ENCODE measurements around the gene AGRP.
A peak's percentile ranks its signal among the peaks of the same experiment; 100 is the strongest.

AGRP gene

GRCh38 chr16:67486805-67487204 is 3.5 kb upstream of the AGRP start:
- Histone ChIP-seq H3K36me3 (ENCODE audit: insufficient read depth, low read length) (peaks cover 6% of the 10 kb centered on the region), H3K4me1 (ENCODE audit: insufficient read depth, low read length) (peaks cover 22% of the 10 kb centered on the region), H2AFZ (ENCODE audit: low read depth, low read length) (no peak overlapping the region), H3K9me3 (ENCODE audit: low read length) (peaks cover 2% of the 10 kb centered on the region), H3K27me3 (ENCODE audit: insufficient read depth, low read length) (no peaks in the 10 kb centered on the region), H3K4me3 (ENCODE audit: low read length) (no peak overlapping the region)

DNA sequence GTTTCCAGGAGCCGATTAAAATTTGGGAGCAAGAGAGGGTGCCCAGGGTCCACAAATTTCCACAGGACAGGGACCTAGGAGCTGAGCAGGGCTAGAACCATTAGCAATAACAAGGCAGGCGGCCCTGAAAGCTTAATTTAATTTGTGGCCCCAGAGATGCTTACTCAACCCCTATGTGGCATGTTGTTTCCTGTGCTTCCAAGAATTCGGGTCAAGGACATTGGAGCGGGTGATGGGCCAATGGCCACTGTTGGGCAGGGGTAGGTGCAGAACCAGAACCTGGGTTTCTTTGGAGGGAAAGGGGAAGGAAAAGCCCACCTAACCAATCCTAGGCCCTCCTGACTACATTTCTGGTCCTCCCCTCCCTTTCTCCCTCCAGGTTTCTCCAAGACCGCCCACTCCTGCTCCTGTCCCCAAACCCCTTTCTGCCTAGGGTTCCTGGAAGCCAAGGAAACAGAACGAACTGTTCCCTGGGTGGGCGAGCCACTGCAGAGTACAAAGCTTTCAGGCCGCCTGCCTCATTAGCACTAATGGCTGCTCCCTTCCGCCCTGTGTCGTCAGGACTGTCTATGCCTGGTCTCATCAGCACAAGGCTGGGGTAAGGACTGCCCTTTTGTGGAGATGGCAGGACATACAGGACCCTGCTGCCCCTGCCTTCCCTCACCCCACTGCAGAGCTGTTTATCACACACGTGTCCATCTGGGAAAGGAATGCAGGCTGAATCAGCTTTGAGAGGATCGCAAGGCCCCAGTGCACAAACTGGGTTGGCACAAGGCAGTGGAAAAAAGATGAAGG is 581 bp upstream of the AGRP start:
- H3K36me3 ChIP-seq (ENCODE audit: insufficient read depth, low read length), result peaks cover 7% of the 10 kb centered on the region
- H3K9me3 ChIP-seq (ENCODE audit: low read length), result no peaks in the 10 kb centered on the region
- H3K4me3 ChIP-seq (ENCODE audit: low read length), result no peak overlapping the region
- no peaks in the 10 kb centered on the region for H3K27me3 ChIP-seq (ENCODE audit: insufficient read depth, low read length)
- no peak overlapping the region for H2AFZ ChIP-seq (ENCODE audit: low read depth, low read length)
- H3K4me1 ChIP-seq (ENCODE audit: insufficient read depth, low read length), result peaks cover 20% of the 10 kb centered on the region

DNA sequence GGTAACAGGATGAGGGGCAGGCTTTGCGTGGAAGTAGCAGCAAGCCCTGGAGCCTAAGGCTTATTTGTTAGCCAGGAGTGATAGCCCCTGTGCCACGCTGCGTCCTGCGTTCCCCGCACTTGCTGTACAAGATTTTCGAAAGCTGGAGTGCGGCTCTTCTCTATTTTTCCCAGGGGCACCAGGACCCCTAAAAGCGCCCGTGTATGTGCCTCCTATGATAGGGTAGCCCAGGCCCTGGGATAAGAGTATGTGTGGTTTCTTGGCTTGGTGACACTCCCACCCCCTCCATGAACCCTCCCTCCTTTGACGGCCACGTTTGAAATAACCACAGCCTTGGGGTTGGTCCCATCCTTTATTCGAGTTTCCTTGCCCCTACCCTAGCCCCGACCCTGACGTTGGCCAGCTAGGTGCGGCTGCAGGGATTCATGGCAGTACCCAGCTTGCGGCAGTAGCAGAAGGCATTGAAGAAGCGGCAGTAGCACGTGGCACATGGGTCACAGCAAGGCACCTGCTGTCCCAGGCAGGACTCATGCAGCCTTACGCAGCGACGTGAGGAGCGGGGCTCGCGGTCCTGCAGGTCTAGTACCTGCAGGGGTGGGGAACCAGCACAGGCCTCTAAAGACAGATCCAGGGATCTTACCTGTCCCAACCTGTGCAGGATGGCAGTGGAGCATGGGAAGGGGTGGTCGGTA is 968 bp downstream of the AGRP start:
- H3K4me1 ChIP-seq (ENCODE audit: insufficient read depth, low read length), result peaks cover 18% of the 10 kb centered on the region
- H2AFZ ChIP-seq (ENCODE audit: low read depth, low read length), result peak overlapping the region; percentile 11
- H3K36me3 ChIP-seq (ENCODE audit: insufficient read depth, low read length), result peaks cover 8% of the 10 kb centered on the region
- no peaks in the 10 kb centered on the region for H3K9me3 ChIP-seq (ENCODE audit: low read length)
- H3K27me3 ChIP-seq (ENCODE audit: insufficient read depth, low read length), result no peaks in the 10 kb centered on the region
- peak overlapping the region; percentile 93 for H3K4me3 ChIP-seq (ENCODE audit: low read length)

- Histone ChIP-seq H3K27me3 (ENCODE audit: insufficient read depth, low read length) (no peaks in the 10 kb centered on the region), H3K9me3 (ENCODE audit: low read length) (no peaks in the 10 kb centered on the region), H3K4me3 (ENCODE audit: low read length) (peak overlapping the region; percentile 93), H2AFZ (ENCODE audit: low read depth, low read length) (peak overlapping the region; percentile 11), H3K4me1 (ENCODE audit: insufficient read depth, low read length) (peaks cover 18% of the 10 kb centered on the region), H3K36me3 (ENCODE audit: insufficient read depth, low read length) (peaks cover 8% of the 10 kb centered on the region)
Observed at GRCh38 chr16:67481561-67482232, 1.6 kb downstream of the AGRP start.

GRCh38 chr16:67480833-67481560 is 2.4 kb downstream of the AGRP start, which contains the start of gene ATP6V0D1:
ATP6V0D1 (minus strand) TSS chr16:67481157; CDS start chr16:67481086, 71 bp downstream.
- Histone ChIP-seq H2AFZ (ENCODE audit: low read depth, low read length) (peak within 1 kb of the TSS; percentile 32), H3K36me3 (ENCODE audit: insufficient read depth, low read length) (peaks cover 8% of the 10 kb centered on the region), H3K4me1 (ENCODE audit: insufficient read depth, low read length) (peaks cover 18% of the 10 kb centered on the region), H3K4me3 (ENCODE audit: low read length) (peak within 1 kb of the TSS; percentile 93), H3K27me3 (ENCODE audit: insufficient read depth, low read length) (no peaks in the 10 kb centered on the region), H3K9me3 (ENCODE audit: low read length) (no peaks in the 10 kb centered on the region)

- no peaks in the 10 kb centered on the region for H3K9me3 ChIP-seq (ENCODE audit: low read length)
- no peaks in the 10 kb centered on the region for H3K27me3 ChIP-seq (ENCODE audit: insufficient read depth, low read length)
- H2AFZ ChIP-seq (ENCODE audit: low read depth, low read length), result no peak overlapping the region
- H3K4me1 ChIP-seq (ENCODE audit: insufficient read depth, low read length), result peaks cover 18% of the 10 kb centered on the region
- no peak overlapping the region for H3K4me3 ChIP-seq (ENCODE audit: low read length)
- peaks cover 4% of the 10 kb centered on the region for H3K36me3 ChIP-seq (ENCODE audit: insufficient read depth, low read length)
Observed at GRCh38 chr16:67477960-67478554, 5.3 kb downstream of the AGRP start.

- H3K36me3 ChIP-seq (ENCODE audit: insufficient read depth, low read length), result peaks cover 4% of the 10 kb centered on the region
- peaks cover 4% of the 10 kb centered on the region for H3K4me1 ChIP-seq (ENCODE audit: insufficient read depth, low read length)
- no peak overlapping the region for H2AFZ ChIP-seq (ENCODE audit: low read depth, low read length)
- H3K9me3 ChIP-seq (ENCODE audit: low read length), result peaks cover 3% of the 10 kb centered on the region
- no peak overlapping the region for H3K4me3 ChIP-seq (ENCODE audit: low read length)
- H3K27me3 ChIP-seq (ENCODE audit: insufficient read depth, low read length), result no peaks in the 10 kb centered on the region
Observed at GRCh38 chr16:67474551-67475455, 8.5 kb downstream of the AGRP start.

- H3K4me1 ChIP-seq (ENCODE audit: insufficient read depth, low read length), result no peaks in the 10 kb centered on the region
Observed at GRCh38 chr16:67471758-67472384, 11.5 kb downstream of the AGRP start.

GRCh38 chr16:67470359-67470758 is 13.0 kb downstream of the AGRP start:
- Histone ChIP-seq H3K27me3 (ENCODE audit: insufficient read depth, low read length) (no peaks in the 10 kb centered on the region), H3K4me1 (ENCODE audit: insufficient read depth, low read length) (no peaks in the 10 kb centered on the region), H3K36me3 (ENCODE audit: insufficient read depth, low read length) (peaks cover 2% of the 10 kb centered on the region), H3K9me3 (ENCODE audit: low read length) (peaks cover 3% of the 10 kb centered on the region), H2AFZ (ENCODE audit: low read depth, low read length) (no peak overlapping the region), H3K4me3 (ENCODE audit: low read length) (no peak overlapping the region)

More at GRCh38 chr16:67471758-67472384, 11.5 kb downstream of the AGRP start:
- H2AFZ ChIP-seq (ENCODE audit: low read depth, low read length), result no peak overlapping the region
- H3K9me3 ChIP-seq (ENCODE audit: low read length), result peaks cover 3% of the 10 kb centered on the region
- peaks cover 2% of the 10 kb centered on the region for H3K36me3 ChIP-seq (ENCODE audit: insufficient read depth, low read length)
- H3K4me3 ChIP-seq (ENCODE audit: low read length), result no peak overlapping the region
- H3K27me3 ChIP-seq (ENCODE audit: insufficient read depth, low read length), result no peaks in the 10 kb centered on the region

GRCh38 chr16:67468731-67469130 is 14.6 kb downstream of the AGRP start:
- Histone ChIP-seq H3K27me3 (ENCODE audit: insufficient read depth, low read length) (no peaks in the 10 kb centered on the region), H3K36me3 (ENCODE audit: insufficient read depth, low read length) (no peaks in the 10 kb centered on the region), H3K4me3 (ENCODE audit: low read length) (no peak overlapping the region), H3K4me1 (ENCODE audit: insufficient read depth, low read length) (no peaks in the 10 kb centered on the region), H3K9me3 (ENCODE audit: low read length) (peaks cover 3% of the 10 kb centered on the region), H2AFZ (ENCODE audit: low read depth, low read length) (no peak overlapping the region)

GRCh38 chr16:67466581-67466980 is 16.8 kb downstream of the AGRP start:
- Histone ChIP-seq H2AFZ (ENCODE audit: low read depth, low read length) (no peak overlapping the region), H3K4me1 (ENCODE audit: insufficient read depth, low read length) (no peaks in the 10 kb centered on the region), H3K9me3 (ENCODE audit: low read length) (peaks cover 3% of the 10 kb centered on the region), H3K36me3 (ENCODE audit: insufficient read depth, low read length) (peaks cover 3% of the 10 kb centered on the region), H3K4me3 (ENCODE audit: low read length) (no peak overlapping the region), H3K27me3 (ENCODE audit: insufficient read depth, low read length) (no peaks in the 10 kb centered on the region)

Measured in neuron (in vitro differentiated cells).